Loucy (cell line): Measurements from ENCODE around the gene PRAMEF2.
"Not testable (repeated sequence)": the region's sequence is repeated elsewhere in the genome, so short reads cannot be mapped to it uniquely, and the experiment has no call there.

Source experiments
- H2AFZ ChIP-seq: fragments of 200-600 bp; sonication (generic); 2 replicates; pipeline ENCODE4 v1.6.0; 2016; ENCODE audit warnings: antibody characterized with exemption, mild to moderate bottlenecking, low read length, moderate library complexity
- H3F3A ChIP-seq: fragments of 200-600 bp; 2 replicates; pipeline ENCODE4 v1.6.0; 2016; ENCODE audit warnings: antibody characterized with exemption, low read depth, mild to moderate bottlenecking
- H3K27me3 ChIP-seq: fragments of 200-600 bp; sonication (generic); 2 replicates; pipeline ENCODE4 v1.6.1; 2014; ENCODE audit warnings: low read length, mild to moderate bottlenecking; ENCODE audit not compliant: insufficient read depth, poor library complexity, severe bottlenecking
- H3K36me3 ChIP-seq: fragments of 200-600 bp; sonication (generic); 2 replicates; pipeline ENCODE4 v1.6.1; 2016; ENCODE audit warnings: low read length; ENCODE audit not compliant: insufficient read depth
- H3K4me1 ChIP-seq: fragments of 200-600 bp; sonication (generic); 2 replicates; pipeline ENCODE4 v1.5.1; 2014; ENCODE audit warnings: low read length, mild to moderate bottlenecking; ENCODE audit not compliant: insufficient read depth, poor library complexity, severe bottlenecking
- H3K4me2 ChIP-seq: fragments of 200-600 bp; sonication (generic); 2 replicates; pipeline ENCODE4 v1.6.0; 2014; ENCODE audit warnings: antibody characterized with exemption, low read length, low read depth, mild to moderate bottlenecking; ENCODE audit not compliant: poor library complexity, severe bottlenecking
- H3K4me3 ChIP-seq: fragments of 200-600 bp; sonication (generic); 2 replicates; pipeline ENCODE4 v1.5.1; 2014; ENCODE audit warnings: low read length, mild to moderate bottlenecking, mixed read lengths; ENCODE audit not compliant: poor library complexity, severe bottlenecking
- H3K79me2 ChIP-seq: fragments of 200-600 bp; sonication (generic); 2 replicates; pipeline ENCODE4 v1.6.1; 2014; ENCODE audit warnings: low read length; ENCODE audit not compliant: insufficient read depth
- H3K9ac ChIP-seq: fragments of 200-600 bp; sonication (generic); 2 replicates; pipeline ENCODE4 v1.6.0; 2014; ENCODE audit warnings: mild to moderate bottlenecking, low read depth, low read length, moderate library complexity; ENCODE audit not compliant: poor library complexity, severe bottlenecking
- H3K9me2 ChIP-seq: fragments of 200-600 bp; sonication (generic); replicated peaks from 2 replicates; pipeline ENCODE4 v1.6.1; 2016; ENCODE audit warnings: low read depth, low read length, mixed read lengths
- H3K9me3 ChIP-seq: fragments of 200-600 bp; sonication (generic); 2 replicates; pipeline ENCODE4 v1.6.1; 2014; ENCODE audit warnings: mild to moderate bottlenecking, antibody characterized with exemption, low read length, low read depth; ENCODE audit not compliant: insufficient read depth
- H4K20me1 ChIP-seq: fragments of 200-600 bp; sonication (generic); 2 replicates; pipeline ENCODE4 v1.6.0; 2014; ENCODE audit warnings: antibody characterized with exemption, low read length, mild to moderate bottlenecking; ENCODE audit not compliant: insufficient read depth, poor library complexity, severe bottlenecking
- CTCF ChIP-seq: fragments of 200-600 bp; sonication (generic); conservative IDR thresholded peaks from 2 replicates; pipeline ENCODE4 v1.5.1; 2014; ENCODE audit warnings: mild to moderate bottlenecking, antibody characterized with exemption, low read length
- EZH2phosphoT487 ChIP-seq: fragments of 200-600 bp; IDR thresholded peaks from 2 replicates; pipeline ENCODE4 v1.6.1; 2018; ENCODE audit warnings: antibody characterized with exemption, mild to moderate bottlenecking, moderate library complexity, borderline replicate concordance

The PRAMEF2 gene

GRCh38 chr1:12856786-12857185, at the start of gene PRAMEF2:
Gene PRAMEF2, plus strand, starts transcription at chr1:12857086. Its CDS starts 1,924 bp downstream, at chr1:12859010.
- not testable (repeated sequence) for H3K79me2 ChIP-seq, H3K36me3 ChIP-seq, H3K9ac ChIP-seq, H2AFZ ChIP-seq, H3K9me2 ChIP-seq, H3K27me3 ChIP-seq, H3K4me2 ChIP-seq, H3F3A ChIP-seq, H3K9me3 ChIP-seq, H4K20me1 ChIP-seq, H3K4me1 ChIP-seq, H3K4me3 ChIP-seq

- Histone ChIP-seq H3K79me2 (no peaks in the 10 kb centered on the region), H3K4me1 (no peaks in the 10 kb centered on the region), H3K36me3 (no peaks in the 10 kb centered on the region), H3F3A (no peaks in the 10 kb centered on the region), H2AFZ (no peak overlapping the region), H3K27me3 (no peaks in the 10 kb centered on the region), H4K20me1 (no peaks in the 10 kb centered on the region), H3K9ac (no peak overlapping the region), H3K4me2 (no peak overlapping the region), H3K9me2 (no peaks in the 10 kb centered on the region), H3K9me3 (no peaks in the 10 kb centered on the region), H3K4me3 (no peak overlapping the region)
- TF ChIP-seq CTCF (no peak), EZH2phosphoT487 (no peak)
Measured at GRCh38 chr1:12809933-12810332, 47.0 kb upstream of the PRAMEF2 start.

GRCh38 chr1:12810691-12811408, 46.0 kb upstream of the PRAMEF2 start:
- no peak for TF ChIP-seq CTCF
- TF ChIP-seq EZH2phosphoT487: no peak
- Histone ChIP-seq H4K20me1 (no peaks in the 10 kb centered on the region), H3K36me3 (no peaks in the 10 kb centered on the region), H3F3A (no peaks in the 10 kb centered on the region), H2AFZ (no peak overlapping the region), H3K4me2 (no peak overlapping the region), H3K9me3 (no peaks in the 10 kb centered on the region), H3K9ac (no peak overlapping the region), H3K4me1 (no peaks in the 10 kb centered on the region), H3K9me2 (no peaks in the 10 kb centered on the region), H3K4me3 (no peak overlapping the region), H3K79me2 (no peaks in the 10 kb centered on the region), H3K27me3 (no peaks in the 10 kb centered on the region)

- Histone ChIP-seq H3K4me2 (no peak overlapping the region), H3K36me3 (no peaks in the 10 kb centered on the region), H3K4me3 (no peak overlapping the region), H3K9me3 (no peaks in the 10 kb centered on the region), H3K9ac (no peak overlapping the region), H3K27me3 (no peaks in the 10 kb centered on the region), H2AFZ (no peak overlapping the region), H3K9me2 (no peaks in the 10 kb centered on the region), H3K4me1 (no peaks in the 10 kb centered on the region), H4K20me1 (no peaks in the 10 kb centered on the region), H3F3A (no peaks in the 10 kb centered on the region), H3K79me2 (no peaks in the 10 kb centered on the region)
- no peak for TF ChIP-seq CTCF
- no peak for TF ChIP-seq EZH2phosphoT487
Measured at GRCh38 chr1:12811409-12811784, 45.5 kb upstream of the PRAMEF2 start.

- not testable (repeated sequence) for H4K20me1 ChIP-seq, H3F3A ChIP-seq, H3K9me2 ChIP-seq, H2AFZ ChIP-seq, H3K4me2 ChIP-seq, H3K4me1 ChIP-seq, H3K9me3 ChIP-seq, H3K79me2 ChIP-seq, H3K4me3 ChIP-seq, H3K36me3 ChIP-seq, H3K9ac ChIP-seq, H3K27me3 ChIP-seq
Measured at GRCh38 chr1:12819061-12819460, 37.8 kb upstream of the PRAMEF2 start.
